HepG2 (cell line): ENCODE results near the gene LRBA.

ENCODE experiments used
- MAZ ChIP-seq, 2 experiments: sonication (generic) in 1 of 2; formaldehyde crosslinking in 1 of 2; IDR thresholded peaks; 2 replicates each; pipeline versions ENCODE4 v1.5.0 to v1.6.1; 2012 to 2020; ENCODE audit warnings: low read depth in 2 of 2, mild to moderate bottlenecking in 2 of 2, borderline replicate concordance in 1 of 2, improper control_type of control experiment in 1 of 2, low read length in 1 of 2, missing genetic modification reagents in 1 of 2, moderate library complexity in 1 of 2
- POLR2A ChIP-seq, 2 experiments: IDR thresholded peaks; 2 replicates each; pipeline ENCODE4 v1.6.1; 2011; ENCODE audit warnings: low read depth in 2 of 2, low read length in 2 of 2, mild to moderate bottlenecking in 1 of 2, moderate library complexity in 1 of 2; ENCODE audit not compliant: insufficient read depth in 1 of 2
- ZFP90 ChIP-seq: sonication (generic); formaldehyde crosslinking; IDR thresholded peaks from 2 replicates; pipeline ENCODE4 v1.8.0; 2022; ENCODE audit warnings: missing genetic modification reagents, mild to moderate bottlenecking, inconsistent platforms, borderline replicate concordance

- TF ChIP-seq MAZ (IDR thresholded peaks at IDR 0.05; ENCODE audit: borderline replicate concordance, low read depth, low read length) (no peak), MAZ (CRISPR knock-in tag; IDR thresholded peaks at IDR 0.05; ENCODE audit: low read depth) (no peak), POLR2A (IDR thresholded peaks at IDR 0.05; ENCODE audit: insufficient read depth in 1 of 2, low read depth in 2 of 2, low read length in 2 of 2) (no peak), ZFP90 (no peak)
Observed at GRCh38 chr4:150231107-150231770, 783.8 kb downstream of the LRBA start.
